HG03571 (cell line): Measurements from ENCODE around the gene ELF2.
"Not testable (repeated sequence)": the region's sequence is repeated elsewhere in the genome, so short reads cannot be mapped to it uniquely, and the experiment has no call there.

Experiments
- ATAC-seq: cut with Tn5 transposase; IDR thresholded peaks from one replicate; pipeline ENCODE4 v1.9.1; 2021; ENCODE audit not compliant: unreplicated experiment

Gene ELF2

DNA sequence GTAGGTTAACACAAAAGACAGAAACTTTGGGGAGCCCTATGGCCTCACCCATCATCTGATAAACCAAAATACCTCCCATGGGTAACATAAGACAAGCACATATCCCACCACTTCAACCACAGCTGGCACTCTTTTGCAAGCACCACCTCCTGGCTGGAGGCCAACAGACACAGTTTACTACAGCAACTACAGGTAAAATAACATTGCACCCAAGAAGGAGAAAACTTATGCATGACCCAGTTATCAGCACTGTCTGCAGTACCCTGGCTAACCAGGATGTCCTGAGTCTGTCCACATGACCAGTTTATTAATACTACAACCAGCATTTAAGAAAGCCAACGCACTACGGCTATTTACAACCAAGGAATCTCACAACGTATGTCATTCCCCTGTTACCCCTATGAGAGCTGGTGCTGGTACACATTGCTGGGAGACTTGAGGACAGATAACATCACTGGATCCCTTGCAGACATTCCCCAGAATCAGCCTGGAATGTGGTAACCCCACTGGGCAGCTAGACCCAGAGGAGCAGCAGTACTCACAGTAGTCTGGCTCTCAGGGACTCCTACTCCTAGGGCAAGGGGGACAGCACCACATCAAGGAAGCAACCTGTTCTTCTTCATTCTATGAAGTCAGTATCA, 32.0 kb downstream of the ELF2 start:
- no peak for ATAC-seq

DNA sequence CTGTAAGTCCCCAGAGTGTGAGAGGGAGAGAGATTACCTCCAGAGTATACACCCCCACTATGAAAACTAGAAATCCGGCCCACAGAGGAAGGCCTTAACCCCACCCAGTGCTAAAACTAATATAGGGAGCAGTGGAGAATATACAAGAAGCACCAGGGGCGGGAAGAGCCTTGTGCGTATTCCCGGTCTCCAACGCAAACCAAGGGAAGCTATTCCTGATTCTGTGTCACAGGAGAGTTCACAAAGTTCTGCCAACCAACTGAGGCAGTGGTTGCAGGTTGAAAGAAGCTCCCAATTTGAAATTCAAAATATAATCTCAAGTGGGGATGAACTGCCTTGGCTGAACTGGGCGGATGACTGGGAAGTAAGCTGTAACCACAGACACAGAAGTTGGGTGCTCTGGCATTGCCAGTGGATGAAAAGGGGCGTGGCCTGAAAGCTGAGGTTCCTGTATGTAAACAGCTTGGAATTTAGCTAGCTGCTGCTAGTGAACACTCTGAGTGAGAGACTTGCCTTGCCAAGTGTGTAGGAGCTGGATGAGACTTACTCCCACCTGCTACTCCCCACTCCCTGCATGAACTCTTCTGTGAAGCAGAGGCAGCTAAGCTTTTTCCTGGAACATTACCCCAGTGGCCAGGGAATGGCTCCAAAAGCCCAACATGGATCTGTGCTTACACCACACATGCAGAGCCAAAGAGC, 32.7 kb downstream of the ELF2 start:
- no peak for ATAC-seq

DNA sequence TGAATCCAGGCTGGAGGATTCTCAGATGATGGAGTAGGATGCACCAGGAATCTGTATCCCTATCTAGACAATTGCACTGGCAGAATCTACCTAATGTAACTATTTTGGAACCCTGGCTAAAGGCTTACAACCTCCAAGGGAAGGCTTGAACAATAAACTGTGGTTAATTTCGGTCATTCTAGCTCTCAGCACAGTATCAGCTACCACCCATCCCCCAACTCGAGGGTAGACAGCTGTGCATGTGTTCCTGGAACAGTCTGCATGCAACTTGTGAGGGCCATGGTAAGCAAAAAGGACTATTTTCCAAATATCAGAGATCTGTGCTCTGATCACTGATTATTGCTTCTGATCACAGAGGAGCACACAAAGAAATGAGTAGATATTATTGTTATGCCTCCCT, 34.0 kb downstream of the ELF2 start:
- ATAC-seq = no peak

DNA sequence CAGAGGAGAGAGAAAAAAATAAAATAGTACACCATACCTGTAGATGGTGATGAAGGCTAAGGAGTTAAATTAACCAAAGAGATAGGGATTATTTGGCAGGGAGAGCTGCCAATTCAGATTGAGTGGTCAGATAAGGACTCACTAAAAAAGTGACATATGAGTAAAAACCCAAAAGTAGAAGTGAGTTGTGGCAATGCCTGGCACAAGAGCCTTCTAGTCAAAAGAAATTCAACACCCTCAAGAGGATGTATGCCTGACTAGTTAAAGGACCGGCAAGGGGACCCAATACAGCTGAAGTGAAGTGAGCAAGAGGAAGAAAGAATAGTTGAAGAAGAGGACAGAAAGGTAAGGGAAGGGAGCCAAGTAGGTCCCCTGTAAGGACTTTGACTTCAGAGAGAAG, 34.9 kb downstream of the ELF2 start:
- ATAC-seq = peak; percentile 91

DNA sequence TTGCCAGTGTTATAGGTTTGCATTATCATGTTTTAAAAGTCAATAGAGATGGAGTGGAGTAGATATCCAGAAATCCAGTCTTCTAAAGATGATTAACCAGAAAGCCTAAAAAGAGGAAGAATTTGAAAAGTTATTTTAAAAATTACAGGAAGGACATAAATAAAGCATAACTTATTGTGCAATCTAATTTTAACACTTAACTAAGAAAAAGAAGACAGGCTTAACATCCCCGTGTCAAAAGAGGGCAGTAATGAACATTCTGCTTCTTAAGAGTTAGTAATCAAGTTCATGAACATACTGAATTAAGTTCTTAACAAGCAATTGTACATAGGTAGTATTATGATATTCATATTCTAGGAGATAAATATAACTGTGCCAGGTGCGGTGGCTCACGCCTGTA, 39.3 kb downstream of the ELF2 start:
- no peak for ATAC-seq

DNA sequence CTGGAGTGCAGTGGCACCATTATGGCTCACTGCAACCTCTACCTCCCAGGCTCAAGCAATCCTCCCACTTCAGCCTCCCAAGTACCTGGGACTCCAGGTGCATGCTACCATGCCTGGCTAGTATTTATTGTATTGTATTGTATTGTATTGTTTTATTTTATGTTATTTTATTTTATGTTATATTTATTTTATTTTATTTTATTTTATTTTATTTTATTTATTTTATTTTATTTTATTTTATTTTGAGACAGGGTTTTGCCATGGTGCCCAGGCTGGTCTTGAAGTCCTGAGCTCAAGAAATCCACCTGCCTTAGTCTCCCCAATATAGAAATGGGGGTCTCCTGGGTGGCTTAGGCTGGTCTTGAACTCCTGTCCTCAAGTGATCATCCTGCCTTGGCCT, 42.6 kb downstream of the ELF2 start:
- no peak for ATAC-seq

DNA sequence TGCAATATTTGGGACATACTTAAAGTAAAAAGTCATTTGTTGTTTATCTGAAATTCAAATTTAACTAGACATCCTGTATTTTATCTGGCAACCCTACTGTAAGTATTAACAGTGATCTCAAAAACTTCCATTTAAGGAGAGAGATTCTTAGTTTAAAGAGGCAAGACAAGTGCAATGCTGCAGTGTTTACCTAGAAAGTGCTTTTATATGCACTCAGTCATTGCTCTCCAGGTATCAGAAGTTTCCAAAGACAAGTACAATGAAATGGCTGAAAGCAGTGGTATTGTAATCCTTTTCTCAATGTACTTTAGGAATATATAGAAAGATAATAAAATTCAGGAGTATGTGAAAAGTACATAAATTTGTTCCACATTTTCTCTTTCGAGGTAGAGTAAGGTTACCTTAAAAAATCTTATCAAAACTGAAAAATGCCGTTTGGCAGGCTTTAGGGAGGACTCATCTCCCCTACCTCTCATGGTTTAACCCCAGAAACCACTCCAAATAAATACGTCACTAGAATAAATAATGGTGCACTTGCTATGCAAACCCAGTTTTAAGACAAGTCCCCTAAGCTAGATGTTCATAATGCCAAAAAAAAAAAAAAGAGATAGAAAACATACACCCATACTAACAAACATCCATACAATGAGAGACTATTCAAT, 45.7 kb downstream of the ELF2 start:
- no peak for ATAC-seq

DNA sequence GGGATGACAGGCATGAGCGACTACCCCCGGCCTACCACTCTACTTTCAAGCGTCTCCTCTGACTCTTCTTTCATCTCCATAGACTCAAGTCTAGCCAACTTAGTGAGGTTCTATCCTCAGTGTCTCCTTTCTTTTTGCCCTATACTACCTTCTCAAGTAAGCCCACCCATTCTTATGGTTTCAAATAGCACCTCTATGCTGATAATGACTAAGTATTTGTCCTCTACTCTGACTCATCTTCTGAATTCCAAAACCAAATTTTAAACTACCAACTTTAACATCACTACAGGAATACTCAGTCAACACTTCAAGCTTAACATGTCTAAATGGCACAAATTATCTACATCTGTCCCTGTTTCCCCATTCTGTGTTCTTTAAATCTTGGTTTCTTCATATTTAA, 47.8 kb downstream of the ELF2 start:
- no peak for ATAC-seq

DNA sequence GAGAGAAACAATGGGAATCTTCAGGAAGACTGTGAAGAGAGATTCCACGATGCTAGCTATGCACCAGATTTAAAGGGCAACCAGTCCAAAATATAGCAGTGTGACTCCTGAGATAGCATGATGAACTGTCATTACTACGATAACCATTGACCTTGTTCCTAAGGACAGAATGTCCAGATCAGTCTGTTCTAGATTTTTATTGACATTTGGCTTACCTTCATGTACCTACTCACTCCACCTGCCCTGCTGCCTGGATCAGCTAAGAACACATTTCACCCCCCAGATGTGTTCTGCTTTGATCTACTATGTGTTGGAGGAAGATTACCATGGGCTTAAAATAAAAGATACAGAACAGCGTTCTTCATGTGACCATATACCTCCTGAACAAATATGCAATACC, 50.1 kb downstream of the ELF2 start:
- ATAC-seq = no peak

DNA sequence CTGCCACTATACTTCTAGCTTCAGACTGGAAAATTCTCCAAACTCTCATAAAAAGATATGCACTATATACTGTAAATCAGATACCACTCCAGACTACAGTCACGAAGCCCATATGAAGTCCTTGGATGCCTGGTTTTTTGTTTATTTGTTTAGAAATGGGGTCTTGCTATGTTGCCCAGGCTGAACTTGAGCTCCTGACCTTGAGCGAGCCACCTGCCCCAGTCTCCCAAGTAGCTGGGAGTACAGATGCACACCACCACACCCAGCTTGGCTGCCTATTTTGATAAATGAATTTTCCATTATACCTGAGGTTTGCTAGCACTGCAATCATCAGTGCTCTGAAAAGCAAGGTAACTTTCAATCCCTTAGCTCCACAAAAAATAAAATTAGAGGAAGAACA, 53.1 kb downstream of the ELF2 start:
- no peak for ATAC-seq

DNA sequence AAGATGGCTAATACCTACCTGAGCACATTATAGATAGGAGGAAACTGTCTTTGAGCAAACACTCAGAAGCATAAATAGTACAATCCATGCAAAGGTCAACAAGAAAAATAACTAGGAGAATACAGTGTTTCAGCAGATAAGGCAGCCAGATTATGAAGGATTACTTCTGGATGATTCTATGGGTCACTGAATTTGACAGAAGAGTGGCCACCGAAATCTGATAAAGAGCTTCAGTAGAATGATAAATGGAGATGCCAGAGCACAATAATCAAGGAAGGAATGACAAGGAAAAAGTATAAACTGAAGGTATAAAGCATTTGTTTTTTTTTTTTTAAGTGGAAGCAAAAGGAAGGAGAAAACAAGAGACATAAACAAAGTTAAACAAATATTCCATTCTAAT, 58.7 kb downstream of the ELF2 start:
- ATAC-seq = no peak

DNA sequence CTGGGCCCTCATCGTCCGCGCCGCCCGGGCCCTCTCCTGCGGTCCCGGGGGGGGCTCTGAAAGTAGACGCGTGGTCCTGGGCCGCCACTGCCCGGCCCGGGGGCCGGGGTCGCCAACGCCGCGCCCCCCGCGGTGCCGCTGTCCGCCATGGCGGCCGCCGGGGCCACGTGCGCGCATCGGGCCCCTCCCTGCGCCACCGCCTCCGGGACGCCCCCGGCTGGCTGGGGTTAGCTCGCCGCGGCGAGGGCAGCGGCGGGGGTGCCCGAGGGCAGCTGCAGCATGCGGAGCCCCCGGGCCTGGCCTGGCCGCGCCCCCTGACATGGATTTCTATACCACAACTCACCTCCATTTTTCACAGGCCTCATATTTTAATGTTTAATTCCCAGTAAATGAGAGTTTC, 61.8 kb downstream of the ELF2 start:
- ATAC-seq = no peak

DNA sequence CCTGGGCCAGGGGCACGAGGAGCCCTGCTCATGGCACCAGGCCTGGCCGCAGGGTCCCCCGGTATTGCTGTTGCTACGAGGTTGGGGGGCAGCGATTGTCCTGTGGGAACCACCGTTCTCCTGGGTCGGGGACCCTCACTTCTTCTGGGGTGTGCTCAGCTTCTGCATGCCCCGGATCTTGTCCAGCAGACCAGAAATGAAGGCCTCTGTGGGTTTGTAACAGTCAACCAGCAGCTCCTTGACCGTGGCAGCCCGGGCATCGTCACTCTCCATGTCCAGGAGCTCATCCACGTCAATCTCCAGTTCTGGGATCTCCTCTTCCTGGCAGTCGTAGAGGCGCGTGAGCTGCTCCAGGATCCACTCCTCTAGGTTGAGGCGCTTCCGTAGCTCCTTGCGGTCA, 62.2 kb downstream of the ELF2 start:
- not testable (repeated sequence) for ATAC-seq

DNA sequence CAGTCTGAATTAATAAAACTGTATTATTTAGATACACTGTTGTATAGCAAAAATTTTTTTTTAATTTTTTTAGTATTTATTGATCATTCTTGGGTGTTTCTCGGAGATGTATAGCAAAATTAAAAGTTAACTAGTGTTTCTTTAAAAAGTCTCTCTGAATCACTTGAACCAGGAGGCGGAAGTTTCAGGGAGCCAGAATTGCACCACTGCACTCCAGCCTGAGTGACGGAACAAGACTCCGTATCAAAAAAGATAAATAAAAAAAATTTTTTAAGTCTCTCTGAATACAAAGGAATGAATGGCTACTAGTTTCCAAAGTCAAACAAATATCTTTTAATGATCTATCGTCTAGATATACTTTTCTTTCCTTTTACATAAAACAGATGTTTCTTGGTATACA, 64.4 kb downstream of the ELF2 start:
- ATAC-seq = no peak

DNA sequence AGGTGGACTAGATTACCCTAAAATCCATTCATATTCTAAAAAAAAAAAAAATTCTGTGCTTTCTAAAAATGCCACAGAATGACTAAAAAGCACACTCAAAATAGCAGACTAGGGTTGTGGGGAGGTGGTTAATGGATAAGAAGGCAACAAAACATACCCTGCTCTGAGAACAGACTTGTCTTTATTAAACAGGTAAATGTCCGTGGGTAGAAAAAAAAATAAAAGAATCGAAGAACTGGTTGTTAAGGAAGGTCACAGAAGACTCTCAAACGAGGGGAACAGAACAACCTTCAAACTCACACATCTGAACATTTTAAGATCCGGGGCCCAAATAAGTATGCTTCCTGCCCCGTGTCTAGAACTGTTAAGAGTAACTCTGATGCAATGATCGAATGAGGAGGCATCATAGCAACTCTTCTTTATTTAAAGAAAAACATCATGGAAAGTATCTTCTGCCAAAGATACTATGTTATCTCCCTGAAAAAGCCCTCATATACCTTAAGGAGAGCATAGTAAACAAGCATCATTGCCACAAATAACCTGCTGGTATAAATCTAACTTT, 68.4 kb downstream of the ELF2 start:
- ATAC-seq = no peak

DNA sequence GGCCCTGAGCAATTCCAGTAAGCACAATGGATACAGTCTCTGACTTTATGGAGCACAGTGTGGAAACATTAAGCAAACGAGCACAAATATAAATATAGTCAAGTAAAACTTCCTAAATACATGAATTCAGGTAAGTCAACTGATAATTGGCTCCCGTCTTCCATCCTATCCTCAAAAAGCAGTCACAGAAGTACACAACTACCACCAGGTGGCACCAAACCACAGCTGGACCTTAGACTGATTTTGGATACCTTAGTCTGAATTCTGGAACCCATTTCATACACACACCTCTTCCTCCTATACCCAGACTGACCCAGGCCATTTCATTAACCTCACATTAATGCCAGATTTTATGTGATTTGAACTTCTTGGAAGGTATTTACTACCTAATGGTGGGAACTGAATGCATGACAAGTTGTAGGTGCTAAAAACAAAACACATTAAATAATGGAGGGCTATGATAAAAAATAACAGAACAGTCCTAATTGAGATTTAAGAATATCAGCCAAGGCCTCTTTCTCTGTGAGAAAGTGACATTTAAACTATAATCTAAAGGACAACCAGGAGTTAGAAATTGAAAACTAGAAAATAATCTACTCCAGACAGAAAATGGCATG, 77.5 kb downstream of the ELF2 start:
- no peak for ATAC-seq

DNA sequence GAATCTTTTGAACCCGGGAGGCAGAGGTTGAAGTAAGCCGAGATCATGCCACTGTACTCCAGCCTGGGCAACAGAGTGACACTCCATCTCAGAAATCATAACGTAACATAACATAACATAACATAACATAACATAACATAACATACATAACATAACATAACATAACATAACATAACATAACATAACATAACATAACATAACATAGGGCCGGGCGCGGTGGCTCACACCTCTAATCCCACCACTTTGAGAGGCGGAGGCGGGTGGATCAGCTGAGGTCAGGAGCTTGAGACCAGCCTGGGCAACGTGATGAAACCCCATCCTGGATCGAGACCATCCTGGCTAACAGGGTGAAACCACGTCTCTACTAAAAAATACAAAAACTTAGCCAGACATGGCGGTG, 84.7 kb downstream of the ELF2 start:
- no peak for ATAC-seq

DNA sequence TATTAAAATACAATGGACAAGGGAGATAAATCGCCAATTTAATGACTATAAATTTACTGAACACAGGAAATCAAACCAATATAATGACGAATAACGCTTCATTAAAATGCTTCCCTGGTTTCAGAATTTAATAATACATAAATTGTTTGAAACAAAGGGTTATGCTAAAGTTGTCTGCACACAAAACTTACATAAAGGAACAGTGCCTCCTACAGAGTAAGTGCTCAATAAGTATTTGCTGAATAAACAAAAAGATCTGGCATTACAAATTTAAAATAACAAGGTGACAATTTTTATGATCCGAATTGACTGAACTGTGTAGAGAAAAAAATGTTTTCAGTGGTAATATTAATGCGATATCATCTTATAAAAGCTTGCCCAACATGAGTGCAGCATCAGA, 91.9 kb downstream of the ELF2 start:
- no peak for ATAC-seq

DNA sequence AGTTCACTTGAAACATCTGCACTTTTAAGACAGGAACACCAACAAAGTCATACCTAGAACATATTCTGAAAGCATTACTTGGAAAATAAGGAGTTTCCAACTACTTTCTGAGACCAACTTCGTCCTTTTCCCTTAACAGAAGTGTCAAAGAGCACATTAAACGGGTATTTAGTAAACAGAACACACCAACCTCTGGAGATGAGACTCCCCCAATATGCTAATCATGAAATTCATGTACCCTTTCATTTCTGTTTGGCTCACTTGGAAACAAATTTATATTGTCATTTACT, 92.3 kb downstream of the ELF2 start:
- ATAC-seq = no peak

DNA sequence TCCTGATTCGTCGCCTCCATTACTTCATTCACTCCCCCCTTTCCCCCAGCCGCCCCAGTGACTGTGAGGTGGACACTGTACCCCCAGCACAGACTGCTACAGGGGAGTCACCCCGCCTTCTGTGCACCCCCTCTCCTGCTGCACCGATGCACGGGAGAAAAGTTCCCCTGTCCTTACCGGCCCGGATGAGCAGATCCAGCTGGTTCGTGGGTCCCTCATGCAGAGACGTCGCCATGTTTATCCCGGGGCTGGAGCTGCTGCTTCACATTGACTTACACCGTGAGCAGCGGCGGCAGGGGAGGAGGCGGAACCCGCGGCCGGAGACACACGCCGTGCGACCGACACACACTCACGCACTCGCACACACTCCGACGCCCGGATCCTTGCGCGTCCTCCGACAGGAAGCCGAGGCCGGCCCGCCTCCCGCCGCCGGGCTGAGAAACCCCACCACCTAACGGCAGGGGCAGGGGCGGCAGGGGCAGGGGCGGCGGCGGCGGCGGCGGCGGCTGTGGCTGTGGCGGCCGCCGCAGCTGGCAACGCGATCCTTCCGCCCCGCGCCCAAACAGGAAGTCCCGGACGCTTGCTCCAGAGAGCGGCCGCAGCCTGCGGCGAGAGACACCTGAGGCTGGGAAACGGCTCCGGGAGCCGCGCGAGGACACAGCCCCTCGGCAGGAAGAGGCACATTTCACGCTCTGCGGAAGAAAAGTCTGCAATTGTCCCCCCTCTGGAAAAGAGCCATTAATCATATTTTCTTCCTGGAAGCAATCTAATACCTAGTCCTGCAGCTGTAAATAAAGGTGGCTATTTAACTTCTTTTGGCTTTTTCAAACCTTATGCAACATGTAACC, 92.8 kb downstream of the ELF2 start:
- ATAC-seq = peak; percentile 57

DNA sequence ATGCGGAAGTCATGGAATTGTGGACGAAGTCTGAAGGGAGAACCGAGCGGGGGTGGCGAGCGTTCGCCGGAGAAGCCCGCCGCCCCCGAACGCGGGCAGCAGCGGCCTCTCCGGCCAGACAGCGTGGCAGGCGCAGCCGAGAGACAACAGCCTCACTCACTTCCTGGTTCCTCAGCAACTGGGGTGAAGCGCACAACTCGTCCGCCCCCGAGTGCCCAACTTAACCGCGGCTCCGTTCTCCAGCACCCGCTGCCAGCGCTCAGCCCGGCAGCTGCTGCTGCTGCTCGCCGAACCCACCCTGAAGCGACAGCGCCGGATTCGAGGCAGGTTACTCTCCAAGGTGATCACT, 93.4 kb downstream of the ELF2 start:
- peak; percentile 22 for ATAC-seq
